Measurements from ENCODE around the gene DNAH14. TPM values are rescaled to one million over a fixed set of nuclear protein-coding genes. Genes with fewer than 3 reads are reported as not detected.

Gene DNAH14
- total and polyA plus RNA-seq, 2 donors (not counting 3 experiments of a cell fraction or from before 2014, with no cell fraction given), result 1.5 to 7.1 TPM

GRCh38 chr1:225368036-225368552, 438.6 kb downstream of the DNAH14 start:
- Histone ChIP-seq H3K9me3 (replicated peaks; ENCODE audit: control insufficient read depth, insufficient read depth, low read length) (no peaks in the 10 kb centered on the region), H3K9ac (replicated peaks; ENCODE audit: extremely low read depth, insufficient read depth, low read length) (no peak overlapping the region), H3K27ac (ENCODE audit: insufficient read depth, low read depth, low read length) (no peak overlapping the region), H3K27me3 (ENCODE audit: control insufficient read depth in 2 of 2, insufficient read depth in 2 of 2, low read length in 2 of 2) (peaks cover 0 to 2% of the 10 kb centered on the region in 2 experiments), H3K4me1 (ENCODE audit: control insufficient read depth, extremely low read depth, insufficient read depth, low read length) (no peaks in the 10 kb centered on the region), H3K79me2 (ENCODE audit: control insufficient read depth, insufficient read depth, low read length) (no peaks in the 10 kb centered on the region), H3K4me2 (ENCODE audit: insufficient read depth, low read length) (no peak overlapping the region), H3K36me3 (ENCODE audit: control insufficient read depth in 2 of 2, extremely low read depth in 1 of 2, insufficient read depth in 2 of 2, low read length in 2 of 2) (no peaks in the 10 kb centered on the region), H3K4me3 (replicated peaks in 1 of 3; ENCODE audit: insufficient read depth in 1 of 3, low read depth in 1 of 3, low read length in 3 of 3) (no peak overlapping the region), H2AFZ (ENCODE audit: low read depth, low read length) (no peak overlapping the region), H4K20me1 (replicated peaks; ENCODE audit: control insufficient read depth, extremely low read depth, insufficient read depth, low read length) (no peaks in the 10 kb centered on the region), H3K9me1 (replicated peaks; ENCODE audit: control insufficient read depth, extremely low read depth, insufficient read depth, low read length) (no peaks in the 10 kb centered on the region)
- TF ChIP-seq CTCF (IDR thresholded peaks at IDR 0.05; ENCODE audit: extremely low read depth in 1 of 2, insufficient read depth in 1 of 2, low read depth in 1 of 2, low read length in 2 of 2) (no peak), EZH2 (IDR thresholded peaks at IDR 0.05; ENCODE audit: borderline replicate concordance, low read depth, low read length, severe bottlenecking) (no peak), FOS (IDR thresholded peaks at IDR 0.05; ENCODE audit: borderline replicate concordance, insufficient read depth, low read length) (no peak), GATA2 (IDR thresholded peaks at IDR 0.05; ENCODE audit: insufficient read depth, insufficient read length, low read depth, low read length) (no peak), MYC (IDR thresholded peaks at IDR 0.05; ENCODE audit: low read depth, low read length) (no peak), POLR2A (IDR thresholded peaks at IDR 0.05; ENCODE audit: low read depth, low read length) (no peak), MAX (IDR thresholded peaks at IDR 0.05; ENCODE audit: insufficient read depth, insufficient read length) (no peak)
- ChIA-PET POLR2A (no interaction called here), CTCF (interaction anchor here (1.5 kb wide), 1 partner anchor 11 kb away, joined by 5 read pairs; no protein-coding TSS in a partner anchor)
- dilution Hi-C loops (cut with MboI; ENCODE audit: extremely low pct_ligation_motif_present, low sequenced_read_pairs), result no loop called here
- no TSS peak for BruUV-seq (replicated peaks)
- intact Hi-C loops (cut with micrococcal nuclease), result no loop called here
- no peak for FAIRE-seq
- DNase-seq (ENCODE audit: low read depth, low spot score), result no peak

Measured in endothelial cell of umbilical vein (primary cell).